ENCODE data around the gene PTH1R.

PTH1R gene

GRCh38 chr3:46893763-46894162 lies 16.2 kb downstream of the PTH1R start:
- H3K27ac ChIP-seq: no peak overlapping the region
- TF ChIP-seq CTCF (conservative IDR thresholded peaks at IDR 0.05): no peak

- TF ChIP-seq CTCF (conservative IDR thresholded peaks at IDR 0.05): no peak
- H3K27ac ChIP-seq: no peak overlapping the region
Measured at GRCh38 chr3:46894256-46894655, 16.7 kb downstream of the PTH1R start.

- H3K27ac ChIP-seq: no peak overlapping the region
- TF ChIP-seq CTCF (conservative IDR thresholded peaks at IDR 0.05): peak; percentile 95
Measured at GRCh38 chr3:46895204-46895660, 17.7 kb downstream of the PTH1R start.

- TF ChIP-seq CTCF (conservative IDR thresholded peaks at IDR 0.05): no peak
- no peak overlapping the region for H3K27ac ChIP-seq
Measured at GRCh38 chr3:46895761-46896160, 18.2 kb downstream of the PTH1R start.

GRCh38 chr3:46896386-46896785 lies 18.9 kb downstream of the PTH1R start:
- H3K27ac ChIP-seq: no peak overlapping the region
- TF ChIP-seq CTCF (conservative IDR thresholded peaks at IDR 0.05): no peak

GRCh38 chr3:46897031-46897430 lies 19.5 kb downstream of the PTH1R start:
- TF ChIP-seq CTCF (conservative IDR thresholded peaks at IDR 0.05): no peak

GRCh38 chr3:46897829-46898320 lies 20.4 kb downstream of the PTH1R start:
- no peak for TF ChIP-seq CTCF (conservative IDR thresholded peaks at IDR 0.05)
- no peak overlapping the region for H3K27ac ChIP-seq

More at GRCh38 chr3:46897031-46897430, 19.5 kb downstream of the PTH1R start:
- H3K27ac ChIP-seq: no peak overlapping the region

Data from VCaP (cell line).